Epithelial cell of esophagus (primary cell): Measurements from ENCODE around the gene RBFOX2.
A peak's percentile ranks its signal among the peaks of the same experiment; 100 is the strongest.
"Not testable (repeated sequence)": the region's sequence is repeated elsewhere in the genome, so short reads cannot be mapped to it uniquely, and the experiment has no call there.

ENCODE experiments used
- DNase-seq: peaks from one replicate; pipeline ENCODE4 v3.0.0; 2010; ENCODE audit warnings: low read depth
- H3K4me3 ChIP-seq: 2 replicates; pipeline ENCODE4 v1.5.1; 2011; ENCODE audit warnings: mild to moderate bottlenecking, low read length, control low read depth
- CTCF ChIP-seq: IDR thresholded peaks from 2 replicates; pipeline ENCODE4 v1.5.1; 2011; ENCODE audit warnings: low read depth, mild to moderate bottlenecking, low read length, control low read depth, inconsistent platforms; ENCODE audit not compliant: insufficient read depth; ENCODE audit errors: missing control alignments

Gene RBFOX2

GRCh38 chr22:36027935-36028645 lies 534 bp downstream of the RBFOX2 start:
- H3K4me3 ChIP-seq: peak overlapping the region; percentile 90
- TF ChIP-seq CTCF: no peak
- DNase-seq: no peak

DNA sequence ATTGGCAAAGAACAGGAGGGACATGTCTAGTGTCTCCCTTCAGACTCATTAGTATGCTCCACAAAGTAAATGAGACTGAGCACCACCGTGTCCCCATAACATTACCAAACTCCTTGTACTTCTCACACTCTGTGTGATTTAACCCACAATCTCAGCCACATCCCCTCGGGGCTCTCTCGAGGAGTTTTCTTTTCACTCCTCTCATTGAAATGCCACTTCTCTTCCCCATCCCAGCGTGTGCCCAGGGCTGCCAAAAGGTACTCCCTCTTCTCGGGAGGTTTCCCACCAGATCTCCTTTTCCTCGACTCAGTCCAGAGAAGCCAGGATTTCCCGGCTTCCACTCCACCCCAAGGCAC lies 1.1 kb downstream of the RBFOX2 start:
- TF ChIP-seq CTCF: no peak
- DNase-seq: no peak
- H3K4me3 ChIP-seq: peak overlapping the region; percentile 90

DNA sequence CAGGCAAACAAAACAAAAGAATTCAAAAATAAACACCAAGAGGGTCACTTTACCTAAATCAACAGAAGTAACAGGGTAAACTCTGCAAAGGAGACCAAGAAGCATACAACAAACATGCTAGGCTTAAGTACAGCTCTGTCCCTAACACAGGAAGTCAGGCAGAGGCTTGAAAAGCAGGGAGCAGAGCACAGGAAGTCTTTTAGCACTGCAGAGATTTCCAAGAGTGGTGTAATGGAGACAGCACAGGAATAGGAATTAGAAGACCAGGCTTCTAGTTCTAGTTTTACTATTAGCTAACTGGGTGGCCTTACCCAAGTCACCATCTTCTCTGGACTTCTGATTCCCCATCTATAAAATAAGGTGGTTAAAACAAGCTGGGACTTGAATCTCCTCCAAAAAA lies 1.9 kb downstream of the RBFOX2 start:
- no peak for DNase-seq
- TF ChIP-seq CTCF: no peak
- peak overlapping the region; percentile 90 for H3K4me3 ChIP-seq

DNA sequence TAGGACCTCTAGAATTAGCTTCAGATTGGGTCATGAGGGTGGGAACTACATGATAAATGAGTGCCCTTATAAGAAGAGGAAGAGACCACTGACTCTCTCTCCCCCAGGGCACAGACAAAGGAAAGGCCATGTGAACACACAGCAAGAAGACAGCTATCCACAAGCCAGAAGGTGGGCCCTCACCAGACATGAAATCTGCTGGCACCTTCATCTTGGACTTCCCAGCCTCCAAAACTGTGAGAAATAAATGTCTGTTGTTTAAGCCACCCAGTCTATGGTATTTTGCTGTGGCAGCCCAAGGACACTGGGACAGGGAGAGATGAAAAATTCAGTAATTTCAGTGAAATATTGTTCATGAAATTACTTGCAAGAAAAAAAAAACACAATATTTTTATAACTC lies 5.9 kb downstream of the RBFOX2 start:
- DNase-seq: no peak
- no peak for TF ChIP-seq CTCF
- H3K4me3 ChIP-seq: no peak overlapping the region

DNA sequence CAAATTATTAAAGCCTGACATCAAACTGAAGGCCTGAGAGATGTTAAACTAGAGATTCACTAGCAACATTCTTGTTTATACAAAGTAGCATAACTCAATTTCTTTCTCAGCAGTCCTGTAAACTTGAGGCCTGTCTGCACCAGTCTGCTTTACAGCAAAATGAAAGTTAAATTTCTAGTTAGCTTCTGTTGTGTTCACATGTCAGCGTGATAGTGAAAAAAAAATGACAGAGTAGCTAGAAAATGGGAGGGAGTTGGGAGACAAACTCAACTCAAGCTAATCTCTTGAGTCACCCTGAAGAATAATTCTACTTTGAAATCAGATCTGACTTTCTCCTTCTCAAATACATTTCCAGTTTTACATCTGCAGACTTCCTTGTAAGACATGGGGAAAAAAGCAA lies 6.5 kb downstream of the RBFOX2 start:
- no peak overlapping the region for H3K4me3 ChIP-seq
- no peak for TF ChIP-seq CTCF
- no peak for DNase-seq

- DNase-seq: no peak
- TF ChIP-seq CTCF: no peak
- H3K4me3 ChIP-seq: no peak overlapping the region
Measured at GRCh38 chr22:36021606-36022153, 6.9 kb downstream of the RBFOX2 start.

DNA sequence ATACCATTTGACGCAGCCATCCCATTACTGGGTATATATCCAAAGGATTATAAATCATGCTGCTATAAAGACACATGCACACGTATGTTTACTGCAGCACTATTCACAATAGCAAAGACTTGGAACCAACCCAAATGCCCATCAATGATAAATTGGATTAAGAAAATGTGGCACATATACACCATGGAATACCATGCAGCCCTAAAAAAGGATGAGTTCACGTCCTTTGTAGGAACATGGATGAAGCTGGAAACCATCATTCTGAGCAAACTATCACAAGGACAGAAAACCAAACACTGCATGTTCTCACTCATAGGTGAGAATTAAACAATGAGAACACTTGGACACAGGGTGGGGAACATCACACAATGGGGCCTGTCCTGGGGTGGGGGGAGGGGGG lies 7.8 kb downstream of the RBFOX2 start:
- DNase-seq, H3K4me3 ChIP-seq: not testable (repeated sequence)
